Panc1 (cell line): ENCODE results near the gene FAHD1. TPM values are rescaled to one million over a fixed set of nuclear protein-coding genes. Genes with fewer than 3 reads are reported as not detected.
A peak's percentile ranks its signal among the peaks of the same experiment; 100 is the strongest.

Experiments
- ATAC-seq: fragments of 200-7000 bp; cut with Tn5 transposase; 2 replicates; pipeline ENCODE4 v1.9.1; 2020; ENCODE audit warnings: mild to moderate bottlenecking, moderate library complexity
- BruUV-seq: library from RNA; stranded (reverse); fragments of 400-500 nt; replicated peaks from 2 replicates; lab custom pipeline; 2021; lab: Mats Ljungman, UMichigan
- CTCF ChIA-PET: fragments of 300-600 bp; sonication (Branson Sonifier 250); formaldehyde crosslinking; loops from one replicate; lab custom pipeline; 2022; ENCODE audit warnings: antibody characterized with exemption; lab: Charles Lee
- POLR2A ChIA-PET: fragments of 300-600 bp; sonication (Branson Sonifier 250); formaldehyde crosslinking; loops from one replicate; lab custom pipeline; 2022; ENCODE audit warnings: antibody characterized with exemption; lab: Charles Lee
- DNase-seq: peaks from one replicate; pipeline ENCODE4 v3.0.0-alpha.2; 2010; ENCODE audit warnings: low read depth, low spot score
- H3K27ac ChIP-seq: 2 replicates; pipeline ENCODE4 v1.5.1; 2011; ENCODE audit warnings: mild to moderate bottlenecking, low read length, inconsistent platforms
- H3K27me3 ChIP-seq: fragments of 200-500 bp; sonication (Bioruptor generic); 2 replicates; pipeline ENCODE4 v1.6.0; 2014; ENCODE audit warnings: low read length, inconsistent platforms; ENCODE audit not compliant: control insufficient read depth, insufficient read depth
- H3K36me3 ChIP-seq: fragments of 200-500 bp; sonication (Bioruptor generic); 2 replicates; pipeline ENCODE4 v1.5.1; 2014; ENCODE audit warnings: inconsistent platforms, mild to moderate bottlenecking, low read length, moderate library complexity; ENCODE audit not compliant: control insufficient read depth, insufficient read depth
- H3K4me1 ChIP-seq: 2 replicates; pipeline ENCODE4 v1.5.1; 2011; ENCODE audit warnings: inconsistent platforms, mild to moderate bottlenecking, low read length, moderate library complexity; ENCODE audit not compliant: control insufficient read depth, insufficient read depth
- H3K4me3 ChIP-seq, 2 experiments: 2 replicates each; pipeline ENCODE4 v1.5.1; 2011 to 2012; ENCODE audit warnings: low read depth in 2 of 2, low read length in 2 of 2, mild to moderate bottlenecking in 2 of 2, inconsistent platforms in 1 of 2, moderate library complexity in 1 of 2
- H3K9me3 ChIP-seq: fragments of 200-500 bp; sonication (Bioruptor generic); 2 replicates; pipeline ENCODE4 v1.5.1; 2014; ENCODE audit warnings: low read depth, mild to moderate bottlenecking, inconsistent platforms, low read length, moderate library complexity; ENCODE audit not compliant: control insufficient read depth, insufficient read depth
- POLR2AphosphoS5 ChIP-seq: IDR thresholded peaks from 2 replicates; pipeline ENCODE4 v1.6.1; 2012; ENCODE audit warnings: mild to moderate bottlenecking, low read depth, low read length, moderate library complexity
- SIN3A ChIP-seq: IDR thresholded peaks from 2 replicates; pipeline ENCODE4 v1.6.1; 2012; ENCODE audit warnings: low read depth, mild to moderate bottlenecking, low read length, moderate library complexity, borderline replicate concordance; ENCODE audit not compliant: insufficient read depth
- TCF7L2 ChIP-seq: IDR thresholded peaks from 2 replicates; pipeline ENCODE4 v1.6.1; 2011; ENCODE audit warnings: mild to moderate bottlenecking, low read depth, low read length, inconsistent platforms
- in situ Hi-C: cut with HindIII; loops from 2 replicates; pipeline ENCODE4 v1.10.0; 2016; ENCODE audit warnings: low sequenced_read_pairs, low pct_unique_long_range_greater_than_20kb
- intact Hi-C: fragments of 100-400 bp; cut with micrococcal nuclease; formaldehyde crosslinking; loops from one replicate; pipeline ENCODE4 v1.10.0; 2022; ENCODE audit not compliant: unreplicated experiment
- total RNA-seq: library from RNA; stranded (reverse); gene quantifications from one replicate; pipeline ENCODE4 v1.2.1, GENCODE V29; 2021; ENCODE audit not compliant: unreplicated experiment
- TF ChIP-seq, protein P1 (sequence below): fragments of 450-650 bp; IDR thresholded peaks from 2 replicates; pipeline ENCODE4 v1.5.1; 2017; ENCODE audit warnings: mild to moderate bottlenecking
- TF ChIP-seq, protein P2 (sequence below), 2 experiments: IDR thresholded peaks; 2 replicates each; pipeline ENCODE4 v1.6.1; 2011 to 2012; ENCODE audit warnings: low read depth in 2 of 2, control low read depth in 1 of 2, low read length in 1 of 2, mild to moderate bottlenecking in 1 of 2, moderate library complexity in 1 of 2; ENCODE audit not compliant: insufficient read depth in 1 of 2

Gene FAHD1
- total RNA-seq, 1 experiment from 2014 or later: 34.6 TPM

DNA sequence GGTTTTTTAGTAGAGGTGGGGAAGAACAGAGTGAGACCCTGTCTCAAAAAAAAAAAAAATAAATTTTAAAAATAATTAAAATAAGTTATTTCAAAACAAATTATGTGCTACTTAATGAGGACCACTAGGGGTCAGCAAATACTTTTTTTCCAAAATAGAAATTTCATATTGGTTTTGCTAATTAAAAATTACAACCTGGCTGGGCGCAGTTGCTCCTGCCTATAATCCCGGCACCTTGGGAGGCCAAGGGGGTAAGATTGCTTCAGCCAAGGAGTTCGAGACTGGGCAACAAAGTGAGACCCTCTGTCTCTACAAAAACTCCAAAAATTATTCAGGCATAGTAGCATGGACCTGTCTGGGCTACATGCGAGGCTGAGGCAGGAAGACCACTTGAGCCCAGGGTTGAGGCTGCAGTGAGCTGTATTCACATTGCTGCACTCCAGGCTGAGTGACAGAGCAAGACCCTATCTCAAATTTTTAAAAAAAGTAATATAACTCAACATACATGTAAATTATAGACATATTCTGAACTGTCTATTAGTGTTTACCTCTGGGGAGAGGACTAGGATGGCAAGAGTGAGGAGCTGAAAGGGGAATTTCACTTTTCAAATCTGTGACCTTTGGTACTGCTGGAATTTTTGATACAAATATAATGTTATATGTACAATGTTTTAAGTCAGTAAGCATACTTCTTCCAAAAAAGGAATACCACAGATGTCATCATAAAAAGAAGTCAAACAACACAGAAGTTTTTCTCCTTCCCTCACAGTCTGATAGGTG, 36.9 kb downstream of the FAHD1 start:
- Histone ChIP-seq H3K4me3 (no peak overlapping the region), H3K27ac (no peak overlapping the region), H3K27me3 (no peaks in the 10 kb centered on the region; the same call in 1 of the 2 replicates), H3K36me3 (no peaks in the 10 kb centered on the region), H3K4me1 (peaks cover 3% of the 10 kb centered on the region; the same call in 1 of the 2 replicates), H3K9me3 (no peaks in the 10 kb centered on the region)
- ATAC-seq (peak; percentile 68; the same call in 1 of the 2 replicates), DNase-seq (no peak)
- TF ChIP-seq, protein P1, sequence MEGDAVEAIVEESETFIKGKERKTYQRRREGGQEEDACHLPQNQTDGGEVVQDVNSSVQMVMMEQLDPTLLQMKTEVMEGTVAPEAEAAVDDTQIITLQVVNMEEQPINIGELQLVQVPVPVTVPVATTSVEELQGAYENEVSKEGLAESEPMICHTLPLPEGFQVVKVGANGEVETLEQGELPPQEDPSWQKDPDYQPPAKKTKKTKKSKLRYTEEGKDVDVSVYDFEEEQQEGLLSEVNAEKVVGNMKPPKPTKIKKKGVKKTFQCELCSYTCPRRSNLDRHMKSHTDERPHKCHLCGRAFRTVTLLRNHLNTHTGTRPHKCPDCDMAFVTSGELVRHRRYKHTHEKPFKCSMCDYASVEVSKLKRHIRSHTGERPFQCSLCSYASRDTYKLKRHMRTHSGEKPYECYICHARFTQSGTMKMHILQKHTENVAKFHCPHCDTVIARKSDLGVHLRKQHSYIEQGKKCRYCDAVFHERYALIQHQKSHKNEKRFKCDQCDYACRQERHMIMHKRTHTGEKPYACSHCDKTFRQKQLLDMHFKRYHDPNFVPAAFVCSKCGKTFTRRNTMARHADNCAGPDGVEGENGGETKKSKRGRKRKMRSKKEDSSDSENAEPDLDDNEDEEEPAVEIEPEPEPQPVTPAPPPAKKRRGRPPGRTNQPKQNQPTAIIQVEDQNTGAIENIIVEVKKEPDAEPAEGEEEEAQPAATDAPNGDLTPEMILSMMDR: peak; percentile 80
- TF ChIP-seq, protein P2, sequence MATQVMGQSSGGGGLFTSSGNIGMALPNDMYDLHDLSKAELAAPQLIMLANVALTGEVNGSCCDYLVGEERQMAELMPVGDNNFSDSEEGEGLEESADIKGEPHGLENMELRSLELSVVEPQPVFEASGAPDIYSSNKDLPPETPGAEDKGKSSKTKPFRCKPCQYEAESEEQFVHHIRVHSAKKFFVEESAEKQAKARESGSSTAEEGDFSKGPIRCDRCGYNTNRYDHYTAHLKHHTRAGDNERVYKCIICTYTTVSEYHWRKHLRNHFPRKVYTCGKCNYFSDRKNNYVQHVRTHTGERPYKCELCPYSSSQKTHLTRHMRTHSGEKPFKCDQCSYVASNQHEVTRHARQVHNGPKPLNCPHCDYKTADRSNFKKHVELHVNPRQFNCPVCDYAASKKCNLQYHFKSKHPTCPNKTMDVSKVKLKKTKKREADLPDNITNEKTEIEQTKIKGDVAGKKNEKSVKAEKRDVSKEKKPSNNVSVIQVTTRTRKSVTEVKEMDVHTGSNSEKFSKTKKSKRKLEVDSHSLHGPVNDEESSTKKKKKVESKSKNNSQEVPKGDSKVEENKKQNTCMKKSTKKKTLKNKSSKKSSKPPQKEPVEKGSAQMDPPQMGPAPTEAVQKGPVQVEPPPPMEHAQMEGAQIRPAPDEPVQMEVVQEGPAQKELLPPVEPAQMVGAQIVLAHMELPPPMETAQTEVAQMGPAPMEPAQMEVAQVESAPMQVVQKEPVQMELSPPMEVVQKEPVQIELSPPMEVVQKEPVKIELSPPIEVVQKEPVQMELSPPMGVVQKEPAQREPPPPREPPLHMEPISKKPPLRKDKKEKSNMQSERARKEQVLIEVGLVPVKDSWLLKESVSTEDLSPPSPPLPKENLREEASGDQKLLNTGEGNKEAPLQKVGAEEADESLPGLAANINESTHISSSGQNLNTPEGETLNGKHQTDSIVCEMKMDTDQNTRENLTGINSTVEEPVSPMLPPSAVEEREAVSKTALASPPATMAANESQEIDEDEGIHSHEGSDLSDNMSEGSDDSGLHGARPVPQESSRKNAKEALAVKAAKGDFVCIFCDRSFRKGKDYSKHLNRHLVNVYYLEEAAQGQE (IDR thresholded peaks at IDR 0.05; ENCODE audit: insufficient read depth in 1 of 2, low read depth in 2 of 2, low read length in 1 of 2): no peak
- CTCF ChIA-PET: interaction anchor here (0.5 to 1.0 kb wide), 6 partner anchors 38 to 108 kb away, joined by 3 to 9 read pairs (median 4); no protein-coding TSS in a partner anchor
- POLR2A ChIA-PET: no interaction called here
- BruUV-seq: no TSS peak
- in situ Hi-C loops (no loop called here), intact Hi-C loops (loop anchor here (5.0 kb wide), 1 partner anchor 68 kb away; no protein-coding TSS in a partner anchor)

- Histone ChIP-seq H3K4me1 (peaks cover 13% of the 10 kb centered on the region), H3K27ac (no peak overlapping the region; the same call in 1 of the 2 replicates), H3K4me3 (no peak overlapping the region), H3K36me3 (no peaks in the 10 kb centered on the region), H3K27me3 (no peaks in the 10 kb centered on the region), H3K9me3 (no peaks in the 10 kb centered on the region)
- DNase-seq (no peak), ATAC-seq (no peak)
- ChIA-PET POLR2A (interaction anchor here (0.8 kb wide), 1 partner anchor 98 kb away, joined by 13 read pairs; no protein-coding TSS in a partner anchor), CTCF (no interaction called here)
- no TSS peak for BruUV-seq
- TF ChIP-seq, protein P2 (IDR thresholded peaks at IDR 0.05; ENCODE audit: insufficient read depth in 1 of 2, low read depth in 2 of 2, low read length in 1 of 2): no peak
- TF ChIP-seq TCF7L2 (no peak), SIN3A (no peak), POLR2AphosphoS5 (no peak)
- TF ChIP-seq, protein P1: no peak
- intact Hi-C loops (no loop called here), in situ Hi-C loops (no loop called here)
Observed at GRCh38 chr16:1865902-1866690, 39.1 kb downstream of the FAHD1 start.
